IMR-90 (cell line): ENCODE measurements around the gene STMN1. TPM values are rescaled to one million over a fixed set of nuclear protein-coding genes. Genes with fewer than 3 reads are reported as not detected.

Experiments used
- ATAC-seq: fragments of 200-7000 bp; cut with Tn5 transposase; 2 replicates; pipeline ENCODE4 v1.9.1; 2020; ENCODE audit warnings: low read depth, mild to moderate bottlenecking, moderate library complexity
- BruUV-seq: library from RNA; stranded (reverse); fragments of 400-500 nt; replicated peaks from 2 replicates; lab custom pipeline; 2021; lab: Mats Ljungman, UMichigan
- CTCF ChIA-PET: fragments of 300-600 bp; formaldehyde crosslinking; extraction: SDS; loops from one replicate; lab custom pipeline; 2021; ENCODE audit warnings: antibody characterized with exemption; lab: Yijun Ruan, JAX
- POLR2A ChIA-PET: fragments of 300-600 bp; sonication (Branson Sonifier 250); formaldehyde crosslinking; loops from one replicate; lab custom pipeline; 2022; ENCODE audit warnings: antibody characterized with exemption; ENCODE audit not compliant: unreplicated experiment; lab: Charles Lee
- DNase-seq: peaks from one replicate; pipeline ENCODE4 v3.0.0; 2013
- H2AFZ ChIP-seq: replicated peaks from 2 replicates; pipeline ENCODE3; 2013; ENCODE audit warnings: low read length, mild to moderate bottlenecking; ENCODE audit not compliant: poor library complexity
- H2AK5ac ChIP-seq: 2 replicates; pipeline ENCODE4 v1.6.1; 2013; ENCODE audit warnings: low read depth, low read length, inconsistent platforms
- H2AK9ac ChIP-seq: replicated peaks from 2 replicates; pipeline ENCODE3; 2013; ENCODE audit warnings: mild to moderate bottlenecking, low read depth, low read length, moderate library complexity; ENCODE audit not compliant: poor library complexity
- H2BK120ac ChIP-seq: 2 replicates; pipeline ENCODE4 v1.6.1; 2013; ENCODE audit warnings: low read depth, low read length, inconsistent platforms
- H2BK15ac ChIP-seq: 3 replicates; pipeline ENCODE4 v1.6.1; 2013; ENCODE audit warnings: low read depth, low read length, inconsistent platforms
- H2BK20ac ChIP-seq: 2 replicates; pipeline ENCODE4 v1.6.1; 2013; ENCODE audit warnings: low read depth, mild to moderate bottlenecking, inconsistent platforms, low read length, moderate library complexity
- H2BK5ac ChIP-seq: 2 replicates; pipeline ENCODE4 v1.6.1; 2013; ENCODE audit warnings: mild to moderate bottlenecking, low read depth, low read length, inconsistent platforms; ENCODE audit not compliant: poor library complexity, severe bottlenecking
- H3K14ac ChIP-seq: replicated peaks from 2 replicates; pipeline ENCODE4 v1.6.1; 2013; ENCODE audit warnings: low read depth, low read length, inconsistent platforms
- H3K18ac ChIP-seq: 2 replicates; pipeline ENCODE4 v1.6.1; 2013; ENCODE audit warnings: low read depth, low read length, control low read depth
- H3K23ac ChIP-seq: 2 replicates; pipeline ENCODE4 v1.6.1; 2013; ENCODE audit warnings: low read depth, low read length, inconsistent platforms
- H3K27ac ChIP-seq: 2 replicates; pipeline ENCODE4 v1.5.1; 2013; ENCODE audit warnings: mild to moderate bottlenecking, control low read depth, low read length; ENCODE audit not compliant: insufficient read depth
- H3K27me3 ChIP-seq: 2 replicates; pipeline ENCODE4 v1.6.1; 2013; ENCODE audit warnings: low read length; ENCODE audit not compliant: control insufficient read depth, insufficient read depth
- H3K36me3 ChIP-seq: 2 replicates; pipeline ENCODE4 v1.6.1; 2013; ENCODE audit warnings: low read length, mixed read lengths; ENCODE audit not compliant: control insufficient read depth, insufficient read depth
- H3K4ac ChIP-seq: 2 replicates; pipeline ENCODE4 v1.6.1; 2013; ENCODE audit warnings: low read depth, low read length, inconsistent platforms
- H3K4me1 ChIP-seq: 2 replicates; pipeline ENCODE4 v1.6.1; 2013; ENCODE audit warnings: low read length, mixed read lengths; ENCODE audit not compliant: control insufficient read depth, insufficient read depth
- H3K4me2 ChIP-seq: 2 replicates; pipeline ENCODE4 v1.6.1; 2013; ENCODE audit warnings: low read depth, mild to moderate bottlenecking, control low read depth, low read length, moderate library complexity
- H3K4me3 ChIP-seq: 2 replicates; pipeline ENCODE4 v1.5.1; 2013; ENCODE audit warnings: low read depth, mild to moderate bottlenecking, control low read depth, low read length, moderate library complexity; ENCODE audit not compliant: insufficient read depth
- H3K56ac ChIP-seq: 2 replicates; pipeline ENCODE4 v1.6.1; 2013; ENCODE audit warnings: low read length, inconsistent platforms; ENCODE audit not compliant: insufficient read depth; ENCODE audit errors: extremely low read depth
- H3K79me1 ChIP-seq, 2 experiments: 2 replicates each; pipeline ENCODE4 v1.6.1; 2013; ENCODE audit warnings: low read length in 2 of 2, inconsistent platforms in 1 of 2, low read depth in 1 of 2
- H3K9ac ChIP-seq: 2 replicates; pipeline ENCODE4 v1.6.1; 2013; ENCODE audit warnings: low read depth, low read length, control low read depth
- H3K9me1 ChIP-seq: 2 replicates; pipeline ENCODE4 v1.6.1; 2013; ENCODE audit warnings: low read length, inconsistent platforms; ENCODE audit not compliant: insufficient read depth
- H3K9me3 ChIP-seq: 2 replicates; pipeline ENCODE4 v1.6.1; 2013; ENCODE audit warnings: low read length; ENCODE audit not compliant: control insufficient read depth, insufficient read depth
- H4K20me1 ChIP-seq: 2 replicates; pipeline ENCODE4 v1.6.1; 2013; ENCODE audit warnings: low read length, inconsistent platforms; ENCODE audit not compliant: insufficient read depth
- H4K5ac ChIP-seq: 2 replicates; pipeline ENCODE4 v1.6.1; 2013; ENCODE audit warnings: mild to moderate bottlenecking, low read depth, low read length, control low read depth
- H4K8ac ChIP-seq, 2 experiments: 2 replicates each; pipeline ENCODE4 v1.6.1; 2013; ENCODE audit warnings: low read depth in 2 of 2, low read length in 2 of 2, control low read depth in 1 of 2, inconsistent platforms in 1 of 2
- H4K91ac ChIP-seq: 2 replicates; pipeline ENCODE4 v1.6.1; 2013; ENCODE audit warnings: low read depth, low read length, inconsistent platforms; ENCODE audit not compliant: insufficient read depth
- BHLHE40 ChIP-seq: fragments of 150-350 bp; IDR thresholded peaks from 2 replicates; pipeline ENCODE4 v1.6.1; 2016; ENCODE audit warnings: mild to moderate bottlenecking, low read depth, low read length
- MAFK ChIP-seq: IDR thresholded peaks from 2 replicates; pipeline ENCODE4 v1.6.1; 2012; ENCODE audit warnings: low read depth, low read length, improper control_type of control experiment
- MAZ ChIP-seq: IDR thresholded peaks from 2 replicates; pipeline ENCODE4 v1.6.1; 2012; ENCODE audit warnings: low read depth, mild to moderate bottlenecking, low read length, improper control_type of control experiment, moderate library complexity, borderline replicate concordance
- RAD21 ChIP-seq: IDR thresholded peaks from 2 replicates; pipeline ENCODE4 v1.6.1; 2012; ENCODE audit warnings: low read length, improper control_type of control experiment
- RCOR1 ChIP-seq: IDR thresholded peaks from 2 replicates; pipeline ENCODE4 v1.6.1; 2012; ENCODE audit warnings: mild to moderate bottlenecking, low read length, improper control_type of control experiment; ENCODE audit not compliant: insufficient replicate concordance
- WGBS, 2 experiments: methylation state at CpG; one replicate each; pipeline versions ENCODE4 v1.1.5 to v1.1.7; 2013; ENCODE audit warnings: missing lambda C conversion rate in 2 of 2; ENCODE audit not compliant: insufficient read length in 1 of 2; ENCODE audit errors: extremely low coverage in 2 of 2; 5-methylcytosine and 5-hydroxymethylcytosine counted together
- dilution Hi-C: fragments of 300-500 bp; cut with HindIII; formaldehyde crosslinking; loops from one replicate; pipeline ENCODE4 v1.14.3; 2018; ENCODE audit warnings: low sequenced_read_pairs; ENCODE audit not compliant: unreplicated experiment
- in situ Hi-C: fragments of 300-500 bp; cut with MboI; formaldehyde crosslinking; loops from 3 replicates; pipeline ENCODE4 v1.14.3; 2019; ENCODE audit warnings: low sequenced_read_pairs, inconsistent platforms, mixed read lengths
- intact Hi-C: fragments of 100-400 bp; cut with micrococcal nuclease; formaldehyde crosslinking; loops from 2 replicates; pipeline ENCODE4 v1.10.0; 2022
- polyA plus RNA-seq, 3 experiments: library from polyadenylated mRNA; depleted of rRNA; stranded (reverse); fragments of >200 nt; gene quantifications; 2 replicates each; pipeline ENCODE4 v1.2.3, GENCODE V29; 2012; ENCODE audit warnings: low replicate concordance in 1 of 3
- total RNA-seq: library from RNA; depleted of rRNA; stranded (reverse); fragments of >200 nt; gene quantifications from 2 replicates; pipeline ENCODE4 v1.2.3, GENCODE V29; 2012
- TF ChIP-seq, protein P1 (sequence below): conservative IDR thresholded peaks from 2 replicates; pipeline ENCODE4 v1.5.1; 2012; ENCODE audit warnings: mild to moderate bottlenecking, low read depth, low read length, improper control_type of control experiment
- TF ChIP-seq, protein P2 (sequence below): fragments of 150-350 bp; IDR thresholded peaks from 2 replicates; pipeline ENCODE4 v1.6.1; 2016; ENCODE audit warnings: low read depth, mild to moderate bottlenecking, low read length, moderate library complexity, borderline replicate concordance
- TF ChIP-seq, protein P3 (sequence below): fragments of 150-350 bp; IDR thresholded peaks from 2 replicates; pipeline ENCODE4 v1.6.1; 2017; ENCODE audit warnings: mild to moderate bottlenecking, antibody characterized with exemption, low read length, low read depth

STMN1 gene
- total and polyA plus RNA-seq, 2 of the 4 experiments (the other 2 are of a cell fraction) = 93.0 to 273 TPM

DNA sequence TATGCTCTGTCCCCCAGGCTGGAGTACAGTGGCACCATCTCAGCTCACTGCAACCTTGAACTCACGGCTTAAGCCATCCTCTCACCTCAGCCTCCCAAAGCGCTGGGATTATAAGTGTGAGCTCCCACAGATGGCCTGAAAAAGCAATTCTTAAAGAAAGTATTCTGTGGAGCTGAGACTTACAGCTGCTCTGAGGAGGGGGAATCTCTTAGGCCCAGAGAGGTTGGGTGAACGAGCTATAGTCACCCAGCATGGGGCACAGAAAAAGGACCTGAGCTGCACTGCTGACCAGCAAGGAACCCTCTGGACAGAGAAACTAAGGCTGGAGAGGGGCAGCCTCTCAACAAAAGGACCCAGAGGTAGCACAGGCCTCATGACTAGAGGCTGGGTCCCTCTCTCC, 32.0 kb downstream of the STMN1 start:
- Histone ChIP-seq H2AK9ac (peak overlapping the region; percentile 98), H3K27ac (peak overlapping the region; percentile 55), H2AFZ (peak overlapping the region; percentile 96), H3K9ac (peak overlapping the region; percentile 80), H3K4me3 (peak overlapping the region; percentile 54), H3K4ac (peak overlapping the region; percentile 95), H4K5ac (no peak overlapping the region), H3K14ac (peak overlapping the region; percentile 97), H3K4me2 (peak overlapping the region; percentile 97), H3K4me1 (peaks cover 18% of the 10 kb centered on the region), H3K9me1 (peaks cover 5% of the 10 kb centered on the region; the same call in 1 of the 2 replicates), H2BK5ac (peak overlapping the region; percentile 7), H2BK120ac (no peak overlapping the region), H3K9me3 (no peaks in the 10 kb centered on the region), H2AK5ac (peak overlapping the region; percentile 7), H3K23ac (peak overlapping the region; percentile 99; the same call in 1 of the 2 replicates), H4K20me1 (0 out of 2 replicates have a peak, but pooled peaks cover 3% of the 10 kb centered on the region), H3K56ac (no peak overlapping the region), H3K18ac (no peak overlapping the region; the same call in 1 of the 2 replicates), H2BK15ac (no peak overlapping the region), H4K8ac (peak overlapping the region; percentile 87 to 98; a peak in 2 of 4 replicates), H4K91ac (peak overlapping the region; percentile 88; the same call in 1 of the 2 replicates), H2BK20ac (no peak overlapping the region), H3K36me3 (peaks cover 12% of the 10 kb centered on the region), H3K79me1 (peaks cover 40 to 42% of the 10 kb centered on the region in 2 experiments), H3K27me3 (no peaks in the 10 kb centered on the region)
- 88% methylated on average over 1 of the region's 3 CpGs; no CpG with 5 or more reads in 1 of the 2 experiments for WGBS, 2 experiments
- dilution Hi-C loops = no loop called here
- intact Hi-C loops = no loop called here
- no TSS peak for BruUV-seq
- in situ Hi-C loops = no loop called here
- DNase-seq (no peak), ATAC-seq (no peak)
- CTCF ChIA-PET = interaction anchor here (0.6 kb wide), 1 partner anchor 242 kb away, joined by 3 read pairs; no protein-coding TSS in a partner anchor
- POLR2A ChIA-PET = interaction anchor here (0.8 kb wide), 1 partner anchor 12 kb away, joined by 4 read pairs; no protein-coding TSS in a partner anchor
- TF ChIP-seq BHLHE40 (no peak), MAZ (no peak), RAD21 (no peak), RCOR1 (no peak), MAFK (no peak)
- TF ChIP-seq, protein P1, sequence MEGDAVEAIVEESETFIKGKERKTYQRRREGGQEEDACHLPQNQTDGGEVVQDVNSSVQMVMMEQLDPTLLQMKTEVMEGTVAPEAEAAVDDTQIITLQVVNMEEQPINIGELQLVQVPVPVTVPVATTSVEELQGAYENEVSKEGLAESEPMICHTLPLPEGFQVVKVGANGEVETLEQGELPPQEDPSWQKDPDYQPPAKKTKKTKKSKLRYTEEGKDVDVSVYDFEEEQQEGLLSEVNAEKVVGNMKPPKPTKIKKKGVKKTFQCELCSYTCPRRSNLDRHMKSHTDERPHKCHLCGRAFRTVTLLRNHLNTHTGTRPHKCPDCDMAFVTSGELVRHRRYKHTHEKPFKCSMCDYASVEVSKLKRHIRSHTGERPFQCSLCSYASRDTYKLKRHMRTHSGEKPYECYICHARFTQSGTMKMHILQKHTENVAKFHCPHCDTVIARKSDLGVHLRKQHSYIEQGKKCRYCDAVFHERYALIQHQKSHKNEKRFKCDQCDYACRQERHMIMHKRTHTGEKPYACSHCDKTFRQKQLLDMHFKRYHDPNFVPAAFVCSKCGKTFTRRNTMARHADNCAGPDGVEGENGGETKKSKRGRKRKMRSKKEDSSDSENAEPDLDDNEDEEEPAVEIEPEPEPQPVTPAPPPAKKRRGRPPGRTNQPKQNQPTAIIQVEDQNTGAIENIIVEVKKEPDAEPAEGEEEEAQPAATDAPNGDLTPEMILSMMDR = no peak
- TF ChIP-seq, protein P2, sequence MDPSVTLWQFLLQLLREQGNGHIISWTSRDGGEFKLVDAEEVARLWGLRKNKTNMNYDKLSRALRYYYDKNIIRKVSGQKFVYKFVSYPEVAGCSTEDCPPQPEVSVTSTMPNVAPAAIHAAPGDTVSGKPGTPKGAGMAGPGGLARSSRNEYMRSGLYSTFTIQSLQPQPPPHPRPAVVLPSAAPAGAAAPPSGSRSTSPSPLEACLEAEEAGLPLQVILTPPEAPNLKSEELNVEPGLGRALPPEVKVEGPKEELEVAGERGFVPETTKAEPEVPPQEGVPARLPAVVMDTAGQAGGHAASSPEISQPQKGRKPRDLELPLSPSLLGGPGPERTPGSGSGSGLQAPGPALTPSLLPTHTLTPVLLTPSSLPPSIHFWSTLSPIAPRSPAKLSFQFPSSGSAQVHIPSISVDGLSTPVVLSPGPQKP = no peak
- TF ChIP-seq, protein P3, sequence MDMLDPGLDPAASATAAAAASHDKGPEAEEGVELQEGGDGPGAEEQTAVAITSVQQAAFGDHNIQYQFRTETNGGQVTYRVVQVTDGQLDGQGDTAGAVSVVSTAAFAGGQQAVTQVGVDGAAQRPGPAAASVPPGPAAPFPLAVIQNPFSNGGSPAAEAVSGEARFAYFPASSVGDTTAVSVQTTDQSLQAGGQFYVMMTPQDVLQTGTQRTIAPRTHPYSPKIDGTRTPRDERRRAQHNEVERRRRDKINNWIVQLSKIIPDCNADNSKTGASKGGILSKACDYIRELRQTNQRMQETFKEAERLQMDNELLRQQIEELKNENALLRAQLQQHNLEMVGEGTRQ = no peak
